ENCODE results near the gene ARHGEF6.

- no peak for TF ChIP-seq POLR2AphosphoS5 (IDR thresholded peaks at IDR 0.05; ENCODE audit: low read depth, low read length)
- no peak for TF ChIP-seq TAF1 (IDR thresholded peaks at IDR 0.05; ENCODE audit: borderline replicate concordance, insufficient read depth, low read length)
- TF ChIP-seq, protein P1, sequence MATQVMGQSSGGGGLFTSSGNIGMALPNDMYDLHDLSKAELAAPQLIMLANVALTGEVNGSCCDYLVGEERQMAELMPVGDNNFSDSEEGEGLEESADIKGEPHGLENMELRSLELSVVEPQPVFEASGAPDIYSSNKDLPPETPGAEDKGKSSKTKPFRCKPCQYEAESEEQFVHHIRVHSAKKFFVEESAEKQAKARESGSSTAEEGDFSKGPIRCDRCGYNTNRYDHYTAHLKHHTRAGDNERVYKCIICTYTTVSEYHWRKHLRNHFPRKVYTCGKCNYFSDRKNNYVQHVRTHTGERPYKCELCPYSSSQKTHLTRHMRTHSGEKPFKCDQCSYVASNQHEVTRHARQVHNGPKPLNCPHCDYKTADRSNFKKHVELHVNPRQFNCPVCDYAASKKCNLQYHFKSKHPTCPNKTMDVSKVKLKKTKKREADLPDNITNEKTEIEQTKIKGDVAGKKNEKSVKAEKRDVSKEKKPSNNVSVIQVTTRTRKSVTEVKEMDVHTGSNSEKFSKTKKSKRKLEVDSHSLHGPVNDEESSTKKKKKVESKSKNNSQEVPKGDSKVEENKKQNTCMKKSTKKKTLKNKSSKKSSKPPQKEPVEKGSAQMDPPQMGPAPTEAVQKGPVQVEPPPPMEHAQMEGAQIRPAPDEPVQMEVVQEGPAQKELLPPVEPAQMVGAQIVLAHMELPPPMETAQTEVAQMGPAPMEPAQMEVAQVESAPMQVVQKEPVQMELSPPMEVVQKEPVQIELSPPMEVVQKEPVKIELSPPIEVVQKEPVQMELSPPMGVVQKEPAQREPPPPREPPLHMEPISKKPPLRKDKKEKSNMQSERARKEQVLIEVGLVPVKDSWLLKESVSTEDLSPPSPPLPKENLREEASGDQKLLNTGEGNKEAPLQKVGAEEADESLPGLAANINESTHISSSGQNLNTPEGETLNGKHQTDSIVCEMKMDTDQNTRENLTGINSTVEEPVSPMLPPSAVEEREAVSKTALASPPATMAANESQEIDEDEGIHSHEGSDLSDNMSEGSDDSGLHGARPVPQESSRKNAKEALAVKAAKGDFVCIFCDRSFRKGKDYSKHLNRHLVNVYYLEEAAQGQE (IDR thresholded peaks at IDR 0.05; ENCODE audit: insufficient read depth in 1 of 2, low read depth in 2 of 2, low read length in 2 of 2): no peak
These were observed 38.4 kb upstream of the ARHGEF6 start for GRCh38 chrX:136819031-136819703.
